GM18909 (cell line): ENCODE results near the gene TMEM91.

Experiments used
- ATAC-seq: cut with Tn5 transposase; IDR thresholded peaks from one replicate; pipeline ENCODE4 v1.9.1; 2021; ENCODE audit warnings: mild to moderate bottlenecking; ENCODE audit not compliant: unreplicated experiment, poor library complexity

Gene TMEM91

GRCh38 chr19:41427647-41428480 is 51.5 kb downstream of the TMEM91 start:
- ATAC-seq, result no peak

- no peak for ATAC-seq
Measured at GRCh38 chr19:41428481-41428859, 52.1 kb downstream of the TMEM91 start.

- no peak for ATAC-seq
Measured at GRCh38 chr19:41430922-41431321, 54.6 kb downstream of the TMEM91 start.

- no peak for ATAC-seq
Measured at GRCh38 chr19:41431426-41432386, 55.4 kb downstream of the TMEM91 start.

- ATAC-seq, result no peak
Measured at GRCh38 chr19:41433171-41433570, 56.8 kb downstream of the TMEM91 start.
